ENCODE results near the gene RRAGC.
"Not testable (repeated sequence)": the region's sequence is repeated elsewhere in the genome, so short reads cannot be mapped to it uniquely, and the experiment has no call there.

GRCh38 chr1:38845088-38845487 lies 14.5 kb downstream of the RRAGC start:
- TF ChIP-seq CTCF (IDR thresholded peaks at IDR 0.05; ENCODE audit: insufficient read depth, low read length); REST (IDR thresholded peaks at IDR 0.05; ENCODE audit: insufficient replicate concordance, low read depth): not testable (repeated sequence)
